Stimulated activated CD4-positive, alpha-beta T cell treated with anti-CD3 and anti-CD28 coated beads, TNF-alpha, amount 100 ng/mL, for 4 hours (primary cell): ENCODE results near the gene CIT.
"Not testable (repeated sequence)": the region's sequence is repeated elsewhere in the genome, so short reads cannot be mapped to it uniquely, and the experiment has no call there.

ENCODE experiments used
- DNase-seq, 3 experiments: peaks; one replicate each; pipeline ENCODE4 v3.0.0-alpha.2; 2020; ENCODE audit warnings: low read depth in 3 of 3

CIT gene

DNA sequence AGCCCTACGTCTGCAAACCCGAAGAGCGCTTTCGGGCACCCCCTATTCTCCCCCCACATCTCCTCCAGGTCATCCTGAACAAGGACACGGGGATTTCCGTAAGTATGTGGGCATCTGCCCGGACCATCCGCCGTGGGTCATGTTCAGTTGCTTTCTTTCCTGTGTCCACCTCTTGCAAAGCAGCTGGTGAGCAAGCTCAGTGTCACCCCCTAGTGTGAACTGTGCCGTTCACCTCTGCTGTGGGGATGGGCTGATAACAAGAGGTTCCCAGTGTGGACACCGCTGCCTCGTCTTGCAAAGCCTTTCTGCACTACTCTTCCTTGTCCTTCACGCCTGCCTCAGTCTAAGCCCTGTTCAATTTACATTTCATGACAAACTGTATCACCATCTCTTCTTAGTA lies 200.5 kb downstream of the CIT start:
- no peak for DNase-seq

- no peak for DNase-seq
Observed at GRCh38 chr12:119676022-119676421, 201.1 kb downstream of the CIT start.

DNA sequence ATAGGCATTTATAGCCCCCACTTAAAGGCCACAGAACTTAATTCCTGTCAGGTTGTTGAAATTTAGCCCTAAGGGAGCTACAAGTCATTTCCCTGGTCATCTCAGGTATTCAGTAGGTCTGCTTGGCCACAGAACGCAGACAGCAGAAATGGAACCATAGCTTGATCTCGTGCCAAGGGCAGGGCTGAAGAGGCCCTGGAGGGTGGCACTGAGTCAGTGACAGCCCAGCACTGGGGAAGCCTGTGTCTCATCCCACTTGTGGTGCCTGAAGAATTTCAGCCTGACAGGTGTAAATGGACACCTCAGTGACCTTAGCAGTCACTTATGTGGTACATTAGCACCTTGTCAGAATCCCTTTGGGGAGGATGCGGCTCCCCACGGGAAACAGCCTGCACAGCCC lies 202.6 kb downstream of the CIT start:
- no peak for DNase-seq

DNA sequence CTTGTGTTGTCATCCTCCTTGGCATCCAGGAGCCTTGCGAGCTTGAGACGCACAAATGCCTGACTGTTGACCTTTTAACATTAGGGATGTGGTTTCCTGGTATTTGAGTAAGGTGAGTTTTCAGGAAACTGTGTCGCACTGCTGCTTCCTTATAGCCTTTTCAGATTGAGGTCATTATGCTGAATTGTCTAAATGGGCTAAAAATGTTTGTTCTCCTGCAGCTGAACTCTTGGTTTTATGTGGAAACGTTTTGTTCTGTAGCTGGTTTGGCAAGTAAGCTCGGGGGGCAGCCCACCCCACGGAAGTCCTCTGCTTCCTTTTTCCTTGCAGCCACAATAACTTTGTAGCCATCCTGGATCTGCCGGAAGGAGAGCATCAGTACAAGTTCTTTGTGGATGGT lies 203.5 kb downstream of the CIT start:
- no peak for DNase-seq

DNA sequence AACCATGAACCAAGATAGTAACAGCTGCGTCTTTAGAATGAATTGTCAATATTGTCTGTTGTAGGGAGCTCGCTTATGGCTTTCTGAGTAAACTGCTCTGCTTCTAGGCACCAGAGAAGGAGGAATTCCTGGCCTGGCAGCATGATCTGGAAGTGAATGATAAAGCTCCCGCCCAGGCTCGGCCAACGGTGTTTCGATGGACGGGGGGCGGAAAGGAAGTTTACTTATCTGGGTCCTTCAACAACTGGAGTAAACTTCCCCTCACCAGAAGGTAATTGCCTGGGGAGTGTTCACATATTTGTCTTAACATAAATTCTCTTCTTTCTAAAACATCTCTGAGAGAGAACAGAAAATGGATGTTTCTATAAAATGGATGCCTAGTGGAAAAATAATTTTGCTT lies 204.9 kb downstream of the CIT start:
- no peak for DNase-seq

DNA sequence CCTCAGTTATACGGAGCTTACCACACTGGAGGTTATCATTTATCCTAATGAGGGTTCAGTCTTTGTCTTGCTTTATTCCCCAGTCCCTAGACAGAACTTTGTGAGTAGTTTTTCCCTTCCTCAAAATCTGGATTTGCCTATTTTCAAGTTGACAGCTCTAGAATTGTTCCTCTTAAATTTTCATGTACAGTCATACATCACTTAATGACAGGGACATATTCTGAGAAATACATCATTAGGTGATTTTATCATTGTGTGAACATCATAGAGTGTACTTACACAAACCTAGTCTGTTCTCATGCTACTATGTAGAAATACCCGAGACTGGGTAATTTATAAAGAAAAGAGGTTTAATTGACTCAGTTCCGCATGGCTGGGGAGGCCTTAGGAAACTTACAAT lies 206.1 kb downstream of the CIT start:
- DNase-seq: no peak

- DNase-seq: no peak
Observed at GRCh38 chr12:119669744-119670472, 207.2 kb downstream of the CIT start.

DNA sequence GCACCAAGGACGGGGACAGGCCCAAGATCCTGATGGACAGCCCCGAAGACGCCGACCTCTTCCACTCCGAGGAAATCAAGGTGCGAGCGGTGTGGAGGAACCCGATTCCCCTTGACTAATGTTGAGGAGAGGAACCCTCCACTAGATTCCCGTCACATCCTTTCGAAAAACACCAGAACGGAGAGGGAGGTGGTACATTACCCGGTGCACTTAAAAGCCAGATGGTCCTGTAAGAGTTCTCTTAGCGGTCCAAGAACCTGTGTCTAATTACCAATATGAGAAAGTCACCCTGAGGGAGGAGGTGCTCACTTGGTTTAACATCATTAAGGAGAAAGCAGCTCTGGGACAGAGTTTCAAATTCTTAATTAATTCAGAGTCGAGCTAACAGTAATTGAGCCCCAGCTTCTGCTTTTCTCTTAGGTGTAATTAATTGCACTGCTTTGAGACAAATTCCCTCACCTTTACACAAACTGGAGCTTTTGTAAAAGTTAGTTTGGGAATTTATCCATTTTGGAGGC lies 208.7 kb downstream of the CIT start:
- no peak for DNase-seq

DNA sequence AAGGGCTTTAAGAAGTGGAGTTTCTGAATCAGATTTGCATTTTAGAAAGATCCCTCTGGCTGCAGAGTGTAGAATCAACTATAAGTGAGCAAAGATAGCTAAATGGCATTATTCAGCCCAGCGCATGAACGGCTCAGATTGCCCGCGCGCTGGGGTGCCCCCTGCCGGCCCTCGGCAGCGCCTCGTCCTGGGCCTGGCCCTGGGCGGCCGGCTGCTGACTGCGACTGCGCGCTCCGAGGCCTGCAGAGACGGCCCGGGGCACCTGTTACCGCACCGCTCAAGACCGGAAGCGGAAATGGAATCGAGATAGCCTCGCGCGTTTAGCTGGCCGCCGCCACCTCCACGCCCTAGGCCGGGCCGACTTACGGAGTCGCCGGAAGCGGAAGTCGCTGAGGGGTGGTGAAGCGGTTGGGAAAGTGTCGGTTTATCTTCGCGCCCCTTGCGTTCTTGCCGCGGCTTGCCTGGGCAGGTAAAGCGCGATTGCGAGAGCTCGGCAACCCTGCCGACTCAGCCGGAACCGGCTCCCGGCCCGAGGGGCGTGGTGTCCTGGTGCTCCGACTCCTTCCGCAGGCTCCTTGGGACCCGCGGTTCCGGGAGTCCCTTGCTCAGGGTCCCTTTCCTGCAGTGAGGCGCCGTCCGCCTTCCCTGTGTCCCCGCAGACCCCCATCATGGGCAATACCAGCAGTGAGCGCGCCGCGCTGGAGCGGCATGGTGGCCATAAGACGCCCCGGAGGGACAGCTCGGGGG lies 209.4 kb downstream of the CIT start, which contains the start of gene PRKAB1:
Gene PRKAB1, plus strand, starts transcription at position 557 of the 747 bp plus-strand sequence. Its CDS starts 112 bp downstream, at position 669.
- peak; percentile 87 to 90 (median 90) for DNase-seq

DNA sequence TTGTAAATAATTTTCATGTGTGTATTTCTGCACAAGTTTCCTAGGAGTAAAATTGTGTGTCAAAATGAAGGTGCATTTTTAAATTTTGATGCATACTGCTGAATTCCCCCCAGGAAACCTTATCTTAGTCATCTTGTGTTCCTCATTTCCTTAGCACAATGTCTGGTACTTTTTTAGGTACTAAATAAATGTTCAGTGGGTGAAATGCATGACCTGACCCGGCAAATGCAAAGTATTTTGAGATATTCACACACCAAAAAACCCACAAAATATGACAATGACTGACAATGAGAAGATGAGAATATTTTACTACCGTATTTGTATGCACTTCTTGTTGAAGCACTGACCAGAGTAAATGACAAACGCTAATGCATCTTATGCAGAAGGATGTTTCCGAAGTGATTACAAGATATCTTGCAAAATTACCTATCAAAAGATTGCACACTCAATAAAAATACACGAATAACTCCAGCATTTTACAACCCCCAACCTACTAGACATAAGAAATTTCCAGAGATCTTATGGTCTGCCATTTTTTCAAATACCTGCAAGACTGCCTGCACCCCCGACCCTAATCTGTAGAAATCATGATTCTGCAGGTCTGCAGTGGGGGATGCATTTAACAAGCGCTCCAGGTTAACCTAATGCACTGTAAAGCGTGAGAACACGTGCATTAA lies 210.1 kb downstream of the CIT start:
- DNase-seq: no peak

DNA sequence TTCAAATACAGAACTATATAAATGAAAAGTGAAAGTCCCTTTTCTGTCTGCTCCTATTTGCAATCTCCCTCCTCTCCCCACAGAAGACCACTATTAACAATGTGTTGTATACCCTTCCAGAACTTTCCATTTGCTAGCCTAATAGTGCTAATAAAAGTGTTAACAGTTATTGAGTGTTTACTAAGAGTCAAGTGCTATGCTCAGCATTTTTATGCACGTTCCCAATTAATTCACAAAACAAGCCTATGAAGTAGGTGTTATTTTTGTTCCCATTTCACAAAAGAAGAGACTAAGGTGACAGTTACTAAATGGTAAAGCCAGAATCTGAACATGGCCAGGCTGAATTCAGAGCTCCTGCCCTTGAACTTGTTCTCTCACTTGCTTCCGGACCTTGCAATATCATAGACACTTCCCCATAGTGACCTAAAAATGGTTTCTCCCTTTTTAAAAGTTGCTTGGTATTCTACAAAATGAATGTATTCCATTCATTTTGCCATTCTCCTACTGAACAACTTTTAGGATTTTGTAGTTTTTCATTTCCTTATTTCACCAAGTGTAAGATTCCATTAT lies 210.8 kb downstream of the CIT start:
- DNase-seq: no peak

DNA sequence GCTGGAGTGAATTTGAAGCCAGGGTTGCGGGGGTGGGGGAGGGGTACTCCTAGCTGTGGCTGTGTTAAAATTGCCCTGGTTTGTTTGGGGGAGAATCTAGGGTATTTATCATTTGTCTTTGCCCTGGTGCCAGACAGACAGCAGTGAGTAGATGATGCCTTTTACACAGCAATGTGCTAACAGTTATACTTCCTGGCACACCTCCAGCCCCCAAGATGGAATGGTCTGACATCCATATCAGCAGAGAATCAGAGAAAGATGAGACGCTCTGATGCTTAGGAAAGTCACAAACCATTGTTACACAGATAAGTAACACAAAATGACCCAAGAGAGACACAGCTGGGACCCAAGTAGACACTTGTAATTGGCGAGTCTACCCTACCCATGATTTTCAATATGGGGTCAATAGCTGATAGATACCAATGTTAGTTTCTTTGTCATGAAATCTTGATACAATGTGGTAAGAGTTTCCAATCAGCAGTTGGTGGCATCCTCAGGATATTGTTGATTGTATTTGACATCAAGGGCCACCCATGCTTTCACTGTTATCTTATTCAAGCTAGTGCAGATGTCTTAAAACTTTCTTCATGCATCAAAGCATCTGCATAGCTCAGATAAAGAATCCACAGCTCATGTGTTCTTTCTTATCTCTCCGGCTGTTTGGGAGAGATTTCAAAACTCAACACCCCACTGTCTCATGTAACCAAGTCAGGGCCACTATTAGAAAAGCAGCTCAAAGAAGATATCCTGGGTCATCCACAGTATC lies 211.8 kb downstream of the CIT start:
- no peak for DNase-seq

DNA sequence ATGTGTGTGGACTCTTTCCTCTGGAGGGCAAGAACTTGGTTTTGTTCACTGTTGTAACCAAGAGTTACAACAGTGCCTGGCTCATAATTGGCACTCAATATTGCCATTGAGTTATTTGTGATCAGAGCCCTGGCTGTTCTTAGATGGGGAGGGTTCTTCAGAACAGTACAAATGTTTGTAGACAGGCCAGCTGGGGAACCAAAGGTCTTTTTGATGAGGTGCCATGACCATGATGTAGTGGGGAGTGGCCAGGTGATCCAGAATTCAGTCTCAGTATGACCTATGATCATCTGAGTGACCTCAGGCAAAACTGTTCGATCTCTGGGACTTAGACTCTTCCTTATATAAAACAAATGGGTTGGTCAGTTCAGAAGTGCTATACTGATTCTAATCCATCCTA lies 212.5 kb downstream of the CIT start:
- no peak for DNase-seq

- no peak for DNase-seq
Observed at GRCh38 chr12:119661882-119662281, 215.2 kb downstream of the CIT start.

DNA sequence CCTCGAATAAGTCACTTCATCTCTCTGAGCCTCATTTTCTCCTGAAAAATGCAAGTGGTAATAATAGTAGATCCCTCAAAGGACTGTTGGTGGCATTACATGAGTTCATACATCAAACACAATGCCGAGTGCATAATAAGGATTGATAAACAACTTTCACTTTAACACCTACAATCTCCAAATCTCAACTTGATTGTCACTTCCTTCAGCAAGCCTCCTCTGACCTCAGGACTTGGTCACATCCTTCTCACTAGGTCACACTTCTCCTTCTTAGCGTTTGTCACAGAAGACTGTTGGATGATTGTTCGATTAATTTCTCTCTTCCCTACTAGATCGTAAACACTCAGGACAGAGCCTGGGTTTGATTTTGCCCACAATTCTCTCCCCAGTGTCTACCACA lies 217.0 kb downstream of the CIT start:
- no peak for DNase-seq

DNA sequence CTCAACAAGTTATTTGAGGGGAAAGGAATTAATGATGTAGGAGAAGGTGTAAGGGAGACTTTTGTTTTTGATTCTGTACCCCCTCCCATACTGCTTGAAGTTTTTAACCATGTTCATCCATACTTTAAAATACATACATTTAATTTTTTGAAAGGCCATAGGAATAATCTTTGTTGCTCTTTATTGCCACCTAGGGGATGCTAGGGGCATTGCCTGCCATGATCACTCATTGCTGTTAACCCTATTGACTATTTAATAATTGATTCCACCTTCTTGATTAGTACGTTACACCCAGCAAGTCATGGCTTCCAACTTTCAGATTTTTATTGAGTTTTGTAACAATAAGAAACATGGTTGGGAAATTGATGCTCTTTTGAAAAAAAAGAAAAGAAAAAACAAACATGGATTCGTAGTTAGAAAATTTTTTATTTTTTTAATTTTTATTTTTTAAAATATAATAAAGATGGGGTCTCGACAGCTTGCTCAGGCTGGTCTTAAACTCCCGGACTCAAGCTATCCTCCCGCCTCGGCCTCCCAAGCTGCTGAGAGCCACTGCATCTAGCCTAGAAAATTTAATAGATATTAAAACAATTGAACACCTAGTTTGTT lies 217.7 kb downstream of the CIT start:
- peak in 1 of 3 experiments; percentile 15 for DNase-seq

- DNase-seq: not testable (repeated sequence)
Observed at GRCh38 chr12:119658166-119658565, 219.0 kb downstream of the CIT start.

- DNase-seq: not testable (repeated sequence)
Observed at GRCh38 chr12:119657001-119657400, 220.1 kb downstream of the CIT start.

- no peak for DNase-seq
Observed at GRCh38 chr12:119652665-119653064, 224.5 kb downstream of the CIT start.

DNA sequence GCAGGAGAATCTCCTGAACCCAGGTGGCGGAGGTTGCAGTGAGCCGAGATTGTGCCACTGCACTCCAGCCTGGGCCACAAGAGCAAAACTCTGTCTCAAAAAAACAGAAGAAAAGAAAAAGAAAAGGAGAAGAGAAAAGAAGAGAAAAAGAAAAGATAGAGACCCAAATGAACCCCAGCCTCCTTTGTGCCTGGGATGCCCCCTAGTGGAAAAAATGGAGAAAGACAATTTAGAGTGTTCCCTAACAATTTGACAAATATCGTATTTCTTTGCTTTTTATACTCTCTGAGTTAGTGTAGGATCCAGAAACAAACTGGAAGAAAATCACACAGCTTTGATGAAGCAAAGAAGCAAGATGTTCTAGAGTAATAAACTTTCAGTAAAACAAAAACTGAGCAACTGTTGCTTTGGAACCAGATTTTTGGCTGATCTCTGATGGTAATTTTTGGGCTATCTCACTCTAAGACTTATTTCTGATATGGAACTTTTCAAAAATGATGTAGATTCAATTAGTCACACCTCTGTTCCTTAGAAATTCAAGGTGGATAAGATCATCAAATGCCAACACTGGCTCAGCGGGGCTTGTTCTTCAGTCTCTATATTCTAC lies 227.8 kb downstream of the CIT start:
- no peak for DNase-seq
